ENCODE results near the gene SLC23A3.

Gene SLC23A3

DNA sequence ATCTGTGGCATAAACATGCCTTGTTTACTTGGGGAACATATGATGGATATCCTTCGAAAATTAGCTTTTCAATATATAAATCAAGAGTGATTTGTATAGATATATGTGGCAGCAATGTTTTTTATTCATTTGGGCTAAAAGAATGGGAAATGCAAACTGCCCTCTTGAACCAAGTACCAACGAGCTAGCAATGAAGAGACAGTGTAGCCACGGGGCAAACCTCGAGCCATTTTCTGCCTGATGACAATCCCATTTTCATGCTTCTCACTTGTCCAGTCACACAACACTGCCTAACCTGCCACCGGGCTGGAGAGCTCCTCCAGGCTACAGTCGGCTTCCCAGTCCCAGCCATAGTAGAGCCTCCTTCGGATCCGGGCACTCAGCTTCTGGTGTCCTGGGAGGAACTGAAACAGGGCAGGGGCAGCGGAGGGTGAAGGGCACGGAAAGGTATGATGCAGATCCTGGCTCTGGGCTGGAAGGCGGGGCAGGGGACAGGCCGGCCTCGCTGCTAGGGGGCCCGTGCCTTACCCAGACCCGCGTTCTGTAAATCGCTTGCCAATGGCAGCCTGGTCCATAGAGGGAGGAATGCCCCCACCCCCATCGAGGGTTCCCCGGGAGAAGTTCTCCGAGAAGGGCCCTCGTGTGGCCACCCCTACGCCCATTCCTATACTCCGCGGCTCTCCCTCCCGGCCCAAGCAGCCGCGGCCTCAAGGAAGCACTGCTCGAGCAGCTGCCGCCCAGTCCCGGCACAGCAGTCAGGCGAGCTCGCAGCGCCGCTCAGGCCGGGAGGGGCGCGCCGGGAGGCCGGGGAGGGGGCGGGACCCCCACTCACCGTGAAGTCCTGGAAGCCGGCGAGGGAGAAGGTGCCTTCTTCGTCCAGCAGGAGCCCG lies 6.3 kb upstream of the SLC23A3 start:
- Histone ChIP-seq H3K4me1 (ENCODE audit: insufficient read depth, low read length, severe bottlenecking) (peaks cover 25% of the 10 kb centered on the region), H3K4me3 (ENCODE audit: low read depth, low read length, poor library complexity, severe bottlenecking) (peak overlapping the region; percentile 91), H3K36me3 (ENCODE audit: insufficient read depth, low read length) (peaks cover 41% of the 10 kb centered on the region), H3K9me2 (ENCODE audit: low read depth, low read length) (no peaks in the 10 kb centered on the region), H3K9me3 (ENCODE audit: low read length) (no peaks in the 10 kb centered on the region), H3K27me3 (ENCODE audit: insufficient read depth, low read length) (no peaks in the 10 kb centered on the region), H3F3A (ENCODE audit: insufficient read depth, low read length) (no peaks in the 10 kb centered on the region; the same call in 1 of the 2 replicates), H3K4me2 (ENCODE audit: low read length) (peak overlapping the region; percentile 91), H3K9ac (ENCODE audit: low read length) (peak overlapping the region; percentile 89), H4K20me1 (ENCODE audit: insufficient read depth, low read length) (no peaks in the 10 kb centered on the region), H3K79me2 (ENCODE audit: insufficient read depth, low read length) (peaks cover 8% of the 10 kb centered on the region; the same call in 1 of the 2 replicates), H2AFZ (ENCODE audit: low read length) (no peak overlapping the region), H3K27ac (ENCODE audit: low read depth, low read length, poor library complexity, severe bottlenecking) (peak overlapping the region; percentile 93)
- TF ChIP-seq EZH2 (IDR thresholded peaks at IDR 0.05; ENCODE audit: borderline replicate concordance, low read length): no peak
- TF ChIP-seq CTCF (IDR thresholded peaks at IDR 0.05; ENCODE audit: low read length): peak; percentile 16; the same call in 1 of the 2 replicates

- peaks cover 25% of the 10 kb centered on the region for H3K4me1 ChIP-seq (ENCODE audit: insufficient read depth, low read length, severe bottlenecking)
- no peaks in the 10 kb centered on the region for H3K27me3 ChIP-seq (ENCODE audit: insufficient read depth, low read length)
- peaks cover 8% of the 10 kb centered on the region; the same call in 1 of the 2 replicates for H3K79me2 ChIP-seq (ENCODE audit: insufficient read depth, low read length)
- peak overlapping the region; percentile 91 for H3K4me3 ChIP-seq (ENCODE audit: low read depth, low read length, poor library complexity, severe bottlenecking)
- no peak for TF ChIP-seq CTCF (IDR thresholded peaks at IDR 0.05; ENCODE audit: low read length)
- no peak for TF ChIP-seq EZH2 (IDR thresholded peaks at IDR 0.05; ENCODE audit: borderline replicate concordance, low read length)
- H3K9ac ChIP-seq (ENCODE audit: low read length): peak overlapping the region; percentile 89
- peak overlapping the region; percentile 93 for H3K27ac ChIP-seq (ENCODE audit: low read depth, low read length, poor library complexity, severe bottlenecking)
- H3K36me3 ChIP-seq (ENCODE audit: insufficient read depth, low read length): peaks cover 34% of the 10 kb centered on the region; the same call in 1 of the 2 replicates
- no peaks in the 10 kb centered on the region; the same call in 1 of the 2 replicates for H3F3A ChIP-seq (ENCODE audit: insufficient read depth, low read length)
- H3K4me2 ChIP-seq (ENCODE audit: low read length): peak overlapping the region; percentile 91
- no peak overlapping the region for H2AFZ ChIP-seq (ENCODE audit: low read length)
- no peaks in the 10 kb centered on the region for H3K9me2 ChIP-seq (ENCODE audit: low read depth, low read length)
- no peaks in the 10 kb centered on the region for H3K9me3 ChIP-seq (ENCODE audit: low read length)
- no peaks in the 10 kb centered on the region for H4K20me1 ChIP-seq (ENCODE audit: insufficient read depth, low read length)
Observed at GRCh38 chr2:219175486-219175885, 5.7 kb upstream of the SLC23A3 start.

- TF ChIP-seq EZH2 (IDR thresholded peaks at IDR 0.05; ENCODE audit: borderline replicate concordance, low read length): no peak
- no peak for TF ChIP-seq CTCF (IDR thresholded peaks at IDR 0.05; ENCODE audit: low read length)
- Histone ChIP-seq H3K9me2 (ENCODE audit: low read depth, low read length) (no peaks in the 10 kb centered on the region), H3K27me3 (ENCODE audit: insufficient read depth, low read length) (no peaks in the 10 kb centered on the region), H3K4me2 (ENCODE audit: low read length) (no peak overlapping the region), H3K36me3 (ENCODE audit: insufficient read depth, low read length) (peaks cover 27% of the 10 kb centered on the region; the same call in 1 of the 2 replicates), H3K27ac (ENCODE audit: low read depth, low read length, poor library complexity, severe bottlenecking) (no peak overlapping the region), H3K9ac (ENCODE audit: low read length) (no peak overlapping the region), H3F3A (ENCODE audit: insufficient read depth, low read length) (no peaks in the 10 kb centered on the region; the same call in 1 of the 2 replicates), H3K4me3 (ENCODE audit: low read depth, low read length, poor library complexity, severe bottlenecking) (no peak overlapping the region), H3K79me2 (ENCODE audit: insufficient read depth, low read length) (peaks cover 8% of the 10 kb centered on the region; the same call in 1 of the 2 replicates), H3K4me1 (ENCODE audit: insufficient read depth, low read length, severe bottlenecking) (peaks cover 23% of the 10 kb centered on the region), H3K9me3 (ENCODE audit: low read length) (no peaks in the 10 kb centered on the region), H2AFZ (ENCODE audit: low read length) (no peak overlapping the region), H4K20me1 (ENCODE audit: insufficient read depth, low read length) (no peaks in the 10 kb centered on the region)
Observed at GRCh38 chr2:219174801-219175200, 5.0 kb upstream of the SLC23A3 start.
